ENCODE data around the gene ATP5F1C. TPM values are rescaled to one million over a fixed set of nuclear protein-coding genes. Genes with fewer than 3 reads are reported as not detected.
A peak's percentile ranks its signal among the peaks of the same experiment; 100 is the strongest.

Gene ATP5F1C
- total RNA-seq, 2 donors from 2014 or later: 248 to 287 TPM

DNA sequence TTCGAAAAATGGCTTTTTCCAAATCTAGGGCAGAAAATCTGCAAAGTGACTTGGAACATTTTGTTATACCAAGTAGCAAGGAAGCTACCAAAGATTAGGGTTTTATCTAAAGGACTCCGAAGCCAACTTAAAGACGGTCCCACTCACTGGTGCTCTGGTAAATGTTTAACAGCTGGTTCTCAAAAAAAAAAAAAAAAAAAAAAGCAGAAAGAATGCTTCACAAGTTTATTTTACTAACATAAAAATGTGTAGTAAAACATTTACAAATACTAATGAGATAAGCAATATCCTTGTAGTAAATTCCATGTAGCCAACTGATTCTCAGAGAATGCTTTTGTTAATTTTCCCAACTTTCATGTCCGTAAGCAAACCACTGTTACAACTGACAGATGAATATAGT lies 68.7 kb downstream of the ATP5F1C start:
- Histone ChIP-seq H3K27ac (ENCODE audit: low read depth, low read length) (no peak overlapping the region), H3K9ac (ENCODE audit: extremely low read depth, low read length, poor library complexity, severe bottlenecking) (no peak overlapping the region), H3K4me3 (ENCODE audit: low read length) (no peak overlapping the region), H3K9me3 (ENCODE audit: control insufficient read depth, low read length) (peaks cover 10% of the 10 kb centered on the region), H3K36me3 (ENCODE audit: control insufficient read depth, insufficient read depth, low read length) (no peaks in the 10 kb centered on the region), H3K4me1 (ENCODE audit: control insufficient read depth, insufficient read depth, low read length) (peaks cover 9% of the 10 kb centered on the region), H3K27me3 (ENCODE audit: control insufficient read depth, insufficient read depth, low read length, poor library complexity, severe bottlenecking) (no peaks in the 10 kb centered on the region)
- H3K27me3 Mint-ChIP-seq (ENCODE audit: insufficient read depth): no peaks in the 10 kb centered on the region
- no peak overlapping the region for H3K27ac Mint-ChIP-seq
- H3K36me3 Mint-ChIP-seq (ENCODE audit: low read depth): peaks cover 22% of the 10 kb centered on the region
- H3K9me3 Mint-ChIP-seq: peaks cover 19% of the 10 kb centered on the region
- no peak overlapping the region for H3K4me3 Mint-ChIP-seq
- no peak for TF ChIP-seq CTCF (conservative IDR thresholded peaks at IDR 0.05)
- WGBS, 2 experiments (ENCODE audit: insufficient coverage in 1 of 2, insufficient read length in 1 of 2): 44% methylated on average over 4 of the region's 4 CpGs; no CpG with 5 or more reads in 1 of the 2 experiments
- peaks cover 45% of the 10 kb centered on the region for H3K4me1 Mint-ChIP-seq
- DNase-seq: no peak

- no peaks in the 10 kb centered on the region for H3K27me3 Mint-ChIP-seq (ENCODE audit: insufficient read depth)
- no peaks in the 10 kb centered on the region for H3K36me3 ChIP-seq (ENCODE audit: control insufficient read depth, insufficient read depth, low read length)
- H3K9ac ChIP-seq (ENCODE audit: extremely low read depth, low read length, poor library complexity, severe bottlenecking): no peak overlapping the region
- 92% methylated on average over 2 to 4 of the region's 4 CpGs for WGBS, 2 experiments (ENCODE audit: insufficient coverage in 1 of 2, insufficient read length in 1 of 2)
- TF ChIP-seq CTCF (conservative IDR thresholded peaks at IDR 0.05): no peak
- H3K4me1 ChIP-seq (ENCODE audit: control insufficient read depth, insufficient read depth, low read length): peaks cover 9% of the 10 kb centered on the region
- H3K4me1 Mint-ChIP-seq: peaks cover 45% of the 10 kb centered on the region
- no peak overlapping the region for H3K4me3 ChIP-seq (ENCODE audit: low read length)
- H3K27ac ChIP-seq (ENCODE audit: low read depth, low read length): no peak overlapping the region
- H3K4me3 Mint-ChIP-seq: no peak overlapping the region
- peaks cover 25% of the 10 kb centered on the region for H3K9me3 Mint-ChIP-seq
- no peak for DNase-seq
- no peaks in the 10 kb centered on the region for H3K27me3 ChIP-seq (ENCODE audit: control insufficient read depth, insufficient read depth, low read length, poor library complexity, severe bottlenecking)
- peaks cover 16% of the 10 kb centered on the region for H3K9me3 ChIP-seq (ENCODE audit: control insufficient read depth, low read length)
- peak overlapping the region; percentile 35 for H3K27ac Mint-ChIP-seq
- H3K36me3 Mint-ChIP-seq (ENCODE audit: low read depth): peaks cover 25% of the 10 kb centered on the region
Measured at GRCh38 chr10:7857262-7857661, 69.3 kb downstream of the ATP5F1C start.

Other genes starting within 250 kb of the ATP5F1C start
- gene ITIH5, start 121.2 kb upstream of the ATP5F1C start, total RNA-seq: 1 to 10 TPM; 2.9 to 5.3 TPM
- gene ITIH2, start 84.9 kb upstream of the ATP5F1C start, total RNA-seq: not detected
- 10 to 100 TPM; 17.9 TPM for gene KIN, start 184 bp upstream of the ATP5F1C start, total RNA-seq
- gene TAF3, start 30.3 kb downstream of the ATP5F1C start, total RNA-seq: 10 to 100 TPM in 1 of 2 donors, 1 to 10 TPM in 1; 9.9 to 10.0 TPM